ENCODE measurements around the gene FABP6. TPM values are rescaled to one million over a fixed set of nuclear protein-coding genes. Genes with fewer than 3 reads are reported as not detected.

FABP6 gene
- 6.5 TPM for polyA plus RNA-seq (2013, experiment 1 of 2)
- 5.7 TPM for polyA plus RNA-seq (2013, experiment 2 of 2)

- no peak within 1 kb of the TSS for H3K4ac ChIP-seq (ENCODE audit: low read depth, low read length)
- H2AK5ac ChIP-seq (ENCODE audit: low read length), result no peak within 1 kb of the TSS
- H3K18ac ChIP-seq (ENCODE audit: low read length), result no peak within 1 kb of the TSS
- H2BK120ac ChIP-seq (ENCODE audit: low read depth, low read length), result no peak within 1 kb of the TSS
- H3K4me2 ChIP-seq (ENCODE audit: low read length), result no peak within 1 kb of the TSS
- no peak within 1 kb of the TSS for H2BK15ac ChIP-seq (replicated peaks; ENCODE audit: low read depth)
- H3K9ac ChIP-seq (ENCODE audit: low read length), result no peak within 1 kb of the TSS
- WGBS (ENCODE audit: extremely low coverage, insufficient coverage, low lambda C conversion rate), result no CpG with 5 or more reads among the region's 7 CpGs
- H3K79me1 ChIP-seq (ENCODE audit: low read length), result no peaks in the 10 kb centered on the region
- no peaks in the 10 kb centered on the region for H3K27me3 ChIP-seq (ENCODE audit: insufficient read depth, low read length, poor library complexity)
- H3K56ac ChIP-seq (ENCODE audit: low read length), result no peak within 1 kb of the TSS
- H4K5ac ChIP-seq (ENCODE audit: low read length), result no peak within 1 kb of the TSS
- H3K4me3 ChIP-seq (ENCODE audit: low read length), result no peak within 1 kb of the TSS
- H3K4me1 ChIP-seq (ENCODE audit: control insufficient read depth, low read depth, low read length), result no peaks in the 10 kb centered on the region
- no peak within 1 kb of the TSS for H3K23ac ChIP-seq (ENCODE audit: low read length)
- no peaks in the 10 kb centered on the region for H3K36me3 ChIP-seq (ENCODE audit: control insufficient read depth, insufficient read depth, low read length)
- H3K79me2 ChIP-seq (ENCODE audit: control insufficient read depth, insufficient read depth, low read length), result no peaks in the 10 kb centered on the region
- DNase-seq, result no peak
- H2BK5ac ChIP-seq (ENCODE audit: low read length), result no peak within 1 kb of the TSS
- no peak within 1 kb of the TSS for H3K27ac ChIP-seq (ENCODE audit: low read depth, low read length)
- H4K8ac ChIP-seq (ENCODE audit: low read depth, low read length), result no peak within 1 kb of the TSS
These were observed at the start of gene FABP6 for GRCh38 chr5:160229190-160229742. FABP6 (plus strand) TSS chr5:160229506; CDS start chr5:160229558, 52 bp downstream.

GRCh38 chr5:160180931-160181330 lies 48.4 kb upstream of the FABP6 start:
- Histone ChIP-seq H3K79me1 (ENCODE audit: low read length) (no peaks in the 10 kb centered on the region), H3K4ac (ENCODE audit: low read depth, low read length) (no peak overlapping the region), H2AK5ac (ENCODE audit: low read length) (no peak overlapping the region), H2BK120ac (ENCODE audit: low read depth, low read length) (no peak overlapping the region), H3K56ac (ENCODE audit: low read length) (no peak overlapping the region), H3K36me3 (ENCODE audit: control insufficient read depth, insufficient read depth, low read length) (no peaks in the 10 kb centered on the region), H3K18ac (ENCODE audit: low read length) (no peak overlapping the region), H4K8ac (ENCODE audit: low read depth, low read length) (no peak overlapping the region), H3K9ac (ENCODE audit: low read length) (no peak overlapping the region), H3K4me3 (ENCODE audit: low read length) (no peak overlapping the region), H2BK5ac (ENCODE audit: low read length) (no peak overlapping the region), H4K5ac (ENCODE audit: low read length) (no peak overlapping the region), H3K79me2 (ENCODE audit: control insufficient read depth, insufficient read depth, low read length) (no peaks in the 10 kb centered on the region), H2BK15ac (replicated peaks; ENCODE audit: low read depth) (no peak overlapping the region), H3K4me2 (ENCODE audit: low read length) (no peak overlapping the region), H3K27ac (ENCODE audit: low read depth, low read length) (no peak overlapping the region), H3K4me1 (ENCODE audit: control insufficient read depth, low read depth, low read length) (no peaks in the 10 kb centered on the region), H3K27me3 (ENCODE audit: insufficient read depth, low read length, poor library complexity) (no peaks in the 10 kb centered on the region), H3K23ac (ENCODE audit: low read length) (no peak overlapping the region)
- WGBS (ENCODE audit: extremely low coverage, insufficient coverage, low lambda C conversion rate), result no CpG with 5 or more reads among the region's 3 CpGs
- no peak for DNase-seq

GRCh38 chr5:160181965-160182622 lies 47.2 kb upstream of the FABP6 start:
- Histone ChIP-seq H2BK15ac (replicated peaks; ENCODE audit: low read depth) (no peak overlapping the region), H3K56ac (ENCODE audit: low read length) (no peak overlapping the region), H4K8ac (ENCODE audit: low read depth, low read length) (no peak overlapping the region), H3K4ac (ENCODE audit: low read depth, low read length) (no peak overlapping the region), H3K4me2 (ENCODE audit: low read length) (no peak overlapping the region), H3K36me3 (ENCODE audit: control insufficient read depth, insufficient read depth, low read length) (no peaks in the 10 kb centered on the region), H3K4me3 (ENCODE audit: low read length) (no peak overlapping the region), H2AK5ac (ENCODE audit: low read length) (no peak overlapping the region), H4K5ac (ENCODE audit: low read length) (no peak overlapping the region), H3K27me3 (ENCODE audit: insufficient read depth, low read length, poor library complexity) (no peaks in the 10 kb centered on the region), H3K27ac (ENCODE audit: low read depth, low read length) (no peak overlapping the region), H3K18ac (ENCODE audit: low read length) (no peak overlapping the region), H3K4me1 (ENCODE audit: control insufficient read depth, low read depth, low read length) (no peaks in the 10 kb centered on the region), H3K23ac (ENCODE audit: low read length) (no peak overlapping the region), H3K79me1 (ENCODE audit: low read length) (no peaks in the 10 kb centered on the region), H2BK5ac (ENCODE audit: low read length) (no peak overlapping the region), H3K79me2 (ENCODE audit: control insufficient read depth, insufficient read depth, low read length) (no peaks in the 10 kb centered on the region), H2BK120ac (ENCODE audit: low read depth, low read length) (no peak overlapping the region), H3K9ac (ENCODE audit: low read length) (no peak overlapping the region)
- WGBS (ENCODE audit: extremely low coverage, insufficient coverage, low lambda C conversion rate), result no CpG with 5 or more reads among the region's 9 CpGs
- DNase-seq, result no peak

GRCh38 chr5:160183075-160183474 lies 46.2 kb upstream of the FABP6 start:
- no CpG with 5 or more reads among the region's 2 CpGs for WGBS (ENCODE audit: extremely low coverage, insufficient coverage, low lambda C conversion rate)
- H3K79me1 ChIP-seq (ENCODE audit: low read length), result no peaks in the 10 kb centered on the region
- H3K56ac ChIP-seq (ENCODE audit: low read length), result peak overlapping the region; percentile 17
- H2AK5ac ChIP-seq (ENCODE audit: low read length), result no peak overlapping the region
- H4K5ac ChIP-seq (ENCODE audit: low read length), result no peak overlapping the region
- H3K4me2 ChIP-seq (ENCODE audit: low read length), result no peak overlapping the region
- H3K18ac ChIP-seq (ENCODE audit: low read length), result no peak overlapping the region
- no peaks in the 10 kb centered on the region for H3K79me2 ChIP-seq (ENCODE audit: control insufficient read depth, insufficient read depth, low read length)
- H3K27ac ChIP-seq (ENCODE audit: low read depth, low read length), result no peak overlapping the region
- no peak overlapping the region for H3K4ac ChIP-seq (ENCODE audit: low read depth, low read length)
- no peak overlapping the region for H4K8ac ChIP-seq (ENCODE audit: low read depth, low read length)
- H2BK120ac ChIP-seq (ENCODE audit: low read depth, low read length), result no peak overlapping the region
- H2BK5ac ChIP-seq (ENCODE audit: low read length), result no peak overlapping the region
- no peaks in the 10 kb centered on the region for H3K36me3 ChIP-seq (ENCODE audit: control insufficient read depth, insufficient read depth, low read length)
- no peak overlapping the region for H3K23ac ChIP-seq (ENCODE audit: low read length)
- no peak overlapping the region for H3K4me3 ChIP-seq (ENCODE audit: low read length)
- no peak overlapping the region for H2BK15ac ChIP-seq (replicated peaks; ENCODE audit: low read depth)
- no peak overlapping the region for H3K9ac ChIP-seq (ENCODE audit: low read length)
- no peaks in the 10 kb centered on the region for H3K27me3 ChIP-seq (ENCODE audit: insufficient read depth, low read length, poor library complexity)
- H3K4me1 ChIP-seq (ENCODE audit: control insufficient read depth, low read depth, low read length), result no peaks in the 10 kb centered on the region
- no peak for DNase-seq

- Histone ChIP-seq H3K9ac (ENCODE audit: low read length) (no peak overlapping the region), H2AK5ac (ENCODE audit: low read length) (no peak overlapping the region), H3K4me2 (ENCODE audit: low read length) (no peak overlapping the region), H3K18ac (ENCODE audit: low read length) (no peak overlapping the region), H3K27me3 (ENCODE audit: insufficient read depth, low read length, poor library complexity) (no peaks in the 10 kb centered on the region), H4K8ac (ENCODE audit: low read depth, low read length) (no peak overlapping the region), H3K23ac (ENCODE audit: low read length) (no peak overlapping the region), H3K4me3 (ENCODE audit: low read length) (no peak overlapping the region), H3K4ac (ENCODE audit: low read depth, low read length) (no peak overlapping the region), H3K56ac (ENCODE audit: low read length) (no peak overlapping the region), H2BK5ac (ENCODE audit: low read length) (no peak overlapping the region), H3K36me3 (ENCODE audit: control insufficient read depth, insufficient read depth, low read length) (no peaks in the 10 kb centered on the region), H3K79me1 (ENCODE audit: low read length) (no peaks in the 10 kb centered on the region), H2BK15ac (replicated peaks; ENCODE audit: low read depth) (no peak overlapping the region), H2BK120ac (ENCODE audit: low read depth, low read length) (no peak overlapping the region), H3K27ac (ENCODE audit: low read depth, low read length) (no peak overlapping the region), H4K5ac (ENCODE audit: low read length) (no peak overlapping the region), H3K79me2 (ENCODE audit: control insufficient read depth, insufficient read depth, low read length) (no peaks in the 10 kb centered on the region), H3K4me1 (ENCODE audit: control insufficient read depth, low read depth, low read length) (peaks cover 2% of the 10 kb centered on the region)
- WGBS (ENCODE audit: extremely low coverage, insufficient coverage, low lambda C conversion rate), result no CpG with 5 or more reads among the region's 3 CpGs
- DNase-seq, result no peak
These were observed 43.5 kb upstream of the FABP6 start for GRCh38 chr5:160185626-160186360.

Measured in mesendoderm (in vitro differentiated cells).